Measurements from ENCODE around the gene PPP1R3G. TPM values are rescaled to one million over a fixed set of nuclear protein-coding genes. Genes with fewer than 3 reads are reported as not detected.

The PPP1R3G gene
- polyA plus RNA-seq, 2 of the 4 experiments (the other 2 are of a cell fraction) = 0.21 to 0.72 TPM

- H3K4me2 ChIP-seq = no peak overlapping the region
- WGBS (ENCODE audit: missing lambda C conversion rate) = 83% methylated on average over 2 of the region's 2 CpGs
- no peak for FAIRE-seq
- TF ChIP-seq ZFP36 (IDR thresholded peaks at IDR 0.05; ENCODE audit: borderline replicate concordance, partially characterized antibody) (no peak), ELK1 (IDR thresholded peaks at IDR 0.05; ENCODE audit: low read depth, low read length) (no peak), NPAS2 (CRISPR knock-in tag; IDR thresholded peaks at IDR 0.05; ENCODE audit: borderline replicate concordance) (no peak), RAD21 (conservative IDR thresholded peaks at IDR 0.05 in 1 of 2, IDR thresholded peaks at IDR 0.05 in 1 of 2) (no peak), CBX2 (IDR thresholded peaks at IDR 0.05; ENCODE audit: borderline replicate concordance, low read depth) (no peak), MAX (IDR thresholded peaks at IDR 0.05) (no peak), FOXS1 (CRISPR knock-in tag; IDR thresholded peaks at IDR 0.05) (no peak), JUN (IDR thresholded peaks at IDR 0.05) (no peak), USF2 (IDR thresholded peaks at IDR 0.05) (no peak), ZSCAN20 (CRISPR knock-in tag; IDR thresholded peaks at IDR 0.05) (no peak), RNF2 (IDR thresholded peaks at IDR 0.05; ENCODE audit: borderline replicate concordance, low read depth) (no peak)
- TF ChIP-seq, protein P1, sequence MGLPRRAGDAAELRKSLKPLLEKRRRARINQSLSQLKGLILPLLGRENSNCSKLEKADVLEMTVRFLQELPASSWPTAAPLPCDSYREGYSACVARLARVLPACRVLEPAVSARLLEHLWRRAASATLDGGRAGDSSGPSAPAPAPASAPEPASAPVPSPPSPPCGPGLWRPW (IDR thresholded peaks at IDR 0.05) = no peak
- no peak for ATAC-seq
- no peak for DNase-seq (ENCODE audit: low read depth in 1 of 2, low spot score in 1 of 2)
- no peaks in the 10 kb centered on the region for H3K9me3 ChIP-seq
- ChIA-PET CTCF (interaction anchor here (1.3 kb wide), 1 partner anchor 64 kb away, joined by 3 read pairs; no protein-coding TSS in a partner anchor), POLR2A (no interaction called here)
- peaks cover 36% of the 10 kb centered on the region for H3K4me1 ChIP-seq
- H3K27ac ChIP-seq = no peak overlapping the region
- no peak overlapping the region for H3K4me3 ChIP-seq
Measured at GRCh38 chr6:5079692-5080091, 5.4 kb upstream of the PPP1R3G start.

DNA sequence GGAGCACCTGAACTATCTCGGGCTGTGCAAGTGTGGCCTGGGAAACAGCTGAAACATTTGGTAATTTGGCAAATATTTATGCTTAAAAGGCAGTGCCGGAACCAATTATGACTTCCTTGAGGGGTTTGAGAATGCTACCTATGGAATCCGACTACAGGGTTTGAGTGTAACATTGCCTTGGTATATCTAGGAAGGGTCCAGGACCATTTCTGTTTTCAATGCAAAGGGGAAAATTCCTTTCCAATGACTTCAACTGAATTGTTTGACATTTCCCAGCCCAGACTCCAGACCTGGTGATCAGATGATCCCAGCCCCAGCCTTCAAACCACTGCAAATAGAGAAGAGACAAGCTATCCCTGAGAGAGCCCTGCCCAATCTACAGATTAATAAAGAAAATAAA, 4.6 kb upstream of the PPP1R3G start:
- DNase-seq (ENCODE audit: low read depth in 1 of 2, low spot score in 1 of 2) (no peak), FAIRE-seq (no peak), ATAC-seq (no peak)
- 78% methylated on average over 3 of the region's 3 CpGs for WGBS (ENCODE audit: missing lambda C conversion rate)
- POLR2A ChIA-PET = no interaction called here
- CTCF ChIA-PET = no interaction called here
- Histone ChIP-seq H3K4me1 (peaks cover 36% of the 10 kb centered on the region), H3K4me3 (no peak overlapping the region), H3K9me3 (no peaks in the 10 kb centered on the region), H3K4me2 (no peak overlapping the region), H3K27ac (no peak overlapping the region)
- TF ChIP-seq ZC3H11A (IDR thresholded peaks at IDR 0.05) (no peak), HOXB13 (CRISPR knock-in tag; IDR thresholded peaks at IDR 0.05; ENCODE audit: low read depth) (no peak)

- Histone ChIP-seq H3K4me1 (peaks cover 36% of the 10 kb centered on the region), H3K9me3 (no peaks in the 10 kb centered on the region), H3K27ac (peak overlapping the region in 1 of 2 experiments; percentile 26; a peak in 2 of 6 replicates), H3K4me3 (no peak overlapping the region), H3K4me2 (no peak overlapping the region)
- no peak for DNase-seq (ENCODE audit: low read depth in 1 of 2, low spot score in 1 of 2)
- POLR2A ChIA-PET = no interaction called here
- ATAC-seq = no peak
- WGBS (ENCODE audit: missing lambda C conversion rate) = 43% methylated on average over 3 of the region's 3 CpGs
- TF ChIP-seq RARB (CRISPR knock-in tag; IDR thresholded peaks at IDR 0.05) (no peak), CHD2 (IDR thresholded peaks at IDR 0.05; ENCODE audit: low read length, partially characterized antibody) (no peak), NFE2L2 (conservative IDR thresholded peaks at IDR 0.05; ENCODE audit: low read length) (no peak), ELK1 (IDR thresholded peaks at IDR 0.05; ENCODE audit: low read depth, low read length) (no peak), EHMT2 (IDR thresholded peaks at IDR 0.05; ENCODE audit: low read depth) (no peak), CHD4 (IDR thresholded peaks at IDR 0.05; ENCODE audit: borderline replicate concordance) (no peak), HOXB13 (CRISPR knock-in tag; IDR thresholded peaks at IDR 0.05; ENCODE audit: low read depth) (no peak), TFCP2L1 (CRISPR knock-in tag; IDR thresholded peaks at IDR 0.05) (no peak), KDM1A (IDR thresholded peaks at IDR 0.05; ENCODE audit: low read depth) (no peak), MYC (IDR thresholded peaks at IDR 0.05; ENCODE audit: borderline replicate concordance, low read length) (no peak), BHLHE40 (IDR thresholded peaks at IDR 0.05; ENCODE audit: low read depth, low read length) (no peak), HOXB5 (CRISPR knock-in tag; IDR thresholded peaks at IDR 0.05) (no peak), JUNB (IDR thresholded peaks at IDR 0.05) (no peak), NPAS2 (CRISPR knock-in tag; IDR thresholded peaks at IDR 0.05; ENCODE audit: borderline replicate concordance) (no peak), FOSL2 (IDR thresholded peaks at IDR 0.05) (no peak), FOSL2 (CRISPR knock-in tag; IDR thresholded peaks at IDR 0.05) (no peak), NR3C1 (IDR thresholded peaks at IDR 0.05) (no peak)
- TF ChIP-seq, protein P1 (IDR thresholded peaks at IDR 0.05) = no peak
- TF ChIP-seq, protein P2, sequence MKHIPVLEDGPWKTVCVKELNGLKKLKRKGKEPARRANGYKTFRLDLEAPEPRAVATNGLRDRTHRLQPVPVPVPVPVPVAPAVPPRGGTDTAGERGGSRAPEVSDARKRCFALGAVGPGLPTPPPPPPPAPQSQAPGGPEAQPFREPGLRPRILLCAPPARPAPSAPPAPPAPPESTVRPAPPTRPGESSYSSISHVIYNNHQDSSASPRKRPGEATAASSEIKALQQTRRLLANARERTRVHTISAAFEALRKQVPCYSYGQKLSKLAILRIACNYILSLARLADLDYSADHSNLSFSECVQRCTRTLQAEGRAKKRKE (CRISPR knock-in tag; IDR thresholded peaks at IDR 0.05; ENCODE audit: low read depth) = no peak
- TF ChIP-seq, protein P3, sequence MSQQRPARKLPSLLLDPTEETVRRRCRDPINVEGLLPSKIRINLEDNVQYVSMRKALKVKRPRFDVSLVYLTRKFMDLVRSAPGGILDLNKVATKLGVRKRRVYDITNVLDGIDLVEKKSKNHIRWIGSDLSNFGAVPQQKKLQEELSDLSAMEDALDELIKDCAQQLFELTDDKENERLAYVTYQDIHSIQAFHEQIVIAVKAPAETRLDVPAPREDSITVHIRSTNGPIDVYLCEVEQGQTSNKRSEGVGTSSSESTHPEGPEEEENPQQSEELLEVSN (IDR thresholded peaks at IDR 0.05; ENCODE audit: borderline replicate concordance, low read depth) = no peak
- CTCF ChIA-PET = interaction anchor here (1.8 kb wide), 1 partner anchor 63 kb away, joined by 3 read pairs; no protein-coding TSS in a partner anchor
- no peak for FAIRE-seq
Measured at GRCh38 chr6:5081182-5081581, 4.0 kb upstream of the PPP1R3G start.
